Testis (tissue), 2 donors: ENCODE data around the gene ERC1.

Experiments
- POLR2A ChIP-seq: fragments of 450-650 bp; IDR thresholded peaks from one replicate; pipeline ENCODE4 v1.6.1; 2017; ENCODE audit warnings: antibody characterized with exemption, mild to moderate bottlenecking, moderate library complexity
- TF ChIP-seq, protein P1 (sequence below), 3 experiments: fragments of 450-650 bp in 2 of 3; fragments of 200-600 bp in 1 of 3; sonication (generic) in 1 of 3; IDR thresholded peaks; one replicate each; pipeline ENCODE4 v1.5.1; 2016 to 2019; ENCODE audit warnings: antibody characterized with exemption in 3 of 3, mild to moderate bottlenecking in 2 of 3, moderate library complexity in 1 of 3

DNA sequence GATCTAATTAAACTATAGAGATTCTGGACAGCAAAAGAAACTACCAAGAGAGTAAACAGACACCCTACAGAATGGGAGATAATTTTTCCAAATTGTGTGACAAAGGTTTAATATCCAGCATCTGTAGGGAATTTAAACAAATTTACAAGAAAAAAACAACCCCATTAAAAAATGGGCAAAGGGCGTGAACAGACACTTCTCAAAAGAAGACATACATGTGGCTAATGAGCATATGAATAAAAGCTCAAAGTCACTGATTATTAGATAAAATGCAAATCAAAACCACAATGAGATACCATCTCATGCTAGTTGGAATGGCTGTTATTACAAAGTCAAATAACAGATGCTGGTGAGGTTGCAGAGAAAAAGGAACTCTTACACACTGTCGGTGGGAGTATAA, 309.4 kb downstream of the ERC1 start:
- TF ChIP-seq, protein P1, sequence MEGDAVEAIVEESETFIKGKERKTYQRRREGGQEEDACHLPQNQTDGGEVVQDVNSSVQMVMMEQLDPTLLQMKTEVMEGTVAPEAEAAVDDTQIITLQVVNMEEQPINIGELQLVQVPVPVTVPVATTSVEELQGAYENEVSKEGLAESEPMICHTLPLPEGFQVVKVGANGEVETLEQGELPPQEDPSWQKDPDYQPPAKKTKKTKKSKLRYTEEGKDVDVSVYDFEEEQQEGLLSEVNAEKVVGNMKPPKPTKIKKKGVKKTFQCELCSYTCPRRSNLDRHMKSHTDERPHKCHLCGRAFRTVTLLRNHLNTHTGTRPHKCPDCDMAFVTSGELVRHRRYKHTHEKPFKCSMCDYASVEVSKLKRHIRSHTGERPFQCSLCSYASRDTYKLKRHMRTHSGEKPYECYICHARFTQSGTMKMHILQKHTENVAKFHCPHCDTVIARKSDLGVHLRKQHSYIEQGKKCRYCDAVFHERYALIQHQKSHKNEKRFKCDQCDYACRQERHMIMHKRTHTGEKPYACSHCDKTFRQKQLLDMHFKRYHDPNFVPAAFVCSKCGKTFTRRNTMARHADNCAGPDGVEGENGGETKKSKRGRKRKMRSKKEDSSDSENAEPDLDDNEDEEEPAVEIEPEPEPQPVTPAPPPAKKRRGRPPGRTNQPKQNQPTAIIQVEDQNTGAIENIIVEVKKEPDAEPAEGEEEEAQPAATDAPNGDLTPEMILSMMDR (IDR thresholded peaks at IDR 0.05), result no peak
- TF ChIP-seq POLR2A, result no peak
